HG03457 (cell line): ENCODE data around the gene ZNF69.

ENCODE experiments used
- ATAC-seq: cut with Tn5 transposase; IDR thresholded peaks from one replicate; pipeline ENCODE4 v1.9.1; 2021; ENCODE audit warnings: moderate number of reproducible peaks; ENCODE audit not compliant: unreplicated experiment

Gene ZNF69

GRCh38 chr19:11950312-11950711, 62.7 kb downstream of the ZNF69 start:
- no peak for ATAC-seq
